Type B pancreatic cell (in vitro differentiated cells): ENCODE measurements around the gene RTN4RL1. TPM values are rescaled to one million over a fixed set of nuclear protein-coding genes. Genes with fewer than 3 reads are reported as not detected.
A peak's percentile ranks its signal among the peaks of the same experiment; 100 is the strongest.
"Not testable (repeated sequence)": the region's sequence is repeated elsewhere in the genome, so short reads cannot be mapped to it uniquely, and the experiment has no call there.

Experiments
- DNase-seq: peaks from one replicate; pipeline ENCODE4 v3.0.0; 2021; ENCODE audit warnings: mixed read lengths; ENCODE audit not compliant: unreplicated experiment; ENCODE audit errors: extremely low spot score
- H3K27ac Mint-ChIP-seq: 2 replicates; pipeline ENCODE4 v1.8.0; 2021; ENCODE audit warnings: mild to moderate bottlenecking, mixed read lengths
- H3K27me3 Mint-ChIP-seq: 2 replicates; pipeline ENCODE4 v1.8.0; 2021; ENCODE audit warnings: mixed read lengths
- H3K36me3 Mint-ChIP-seq: 2 replicates; pipeline ENCODE4 v1.8.0; 2021; ENCODE audit warnings: mixed read lengths
- H3K4me1 Mint-ChIP-seq: one replicate; pipeline ENCODE4 v1.8.0; 2021; ENCODE audit warnings: mixed read lengths; ENCODE audit not compliant: unreplicated experiment
- H3K4me3 Mint-ChIP-seq: 2 replicates; pipeline ENCODE4 v1.8.0; 2021; ENCODE audit warnings: mild to moderate bottlenecking, mixed read lengths
- H3K9me3 Mint-ChIP-seq: 2 replicates; pipeline ENCODE4 v1.8.0; 2021; ENCODE audit warnings: mixed read lengths
- CTCF ChIP-seq: fragments of 200-600 bp; sonication (generic); conservative IDR thresholded peaks from 2 replicates; pipeline ENCODE4 v1.5.0; 2021; ENCODE audit warnings: antibody characterized with exemption, mild to moderate bottlenecking
- microRNA-seq: library from miRNA; unstranded; fragments of <30 nt; microRNA quantifications from one replicate; pipeline ENCODE4, GENCODE V29; 2020
- total RNA-seq: library from RNA; stranded (reverse); gene quantifications from 2 replicates; pipeline ENCODE4 v1.2.1, GENCODE V29; 2021; ENCODE audit warnings: low replicate concordance

Gene RTN4RL1
- total RNA-seq, 1 donor from 2014 or later, result 1.7 TPM

- Mint-ChIP-seq H3K27me3 (no peaks in the 10 kb centered on the region), H3K36me3 (peaks cover 16% of the 10 kb centered on the region), H3K4me3 (no peak overlapping the region), H3K9me3 (no peaks in the 10 kb centered on the region), H3K4me1 (no peaks in the 10 kb centered on the region), H3K27ac (no peak overlapping the region)
- DNase-seq, result no peak
- no peak for TF ChIP-seq CTCF
These were observed 128.7 kb downstream of the RTN4RL1 start for GRCh38 chr17:1896243-1897104.

- not testable (repeated sequence) for DNase-seq, H3K4me1 Mint-ChIP-seq, H3K27ac Mint-ChIP-seq, H3K4me3 Mint-ChIP-seq, H3K9me3 Mint-ChIP-seq, H3K27me3 Mint-ChIP-seq
- peaks cover 20% of the 10 kb centered on the region for H3K36me3 Mint-ChIP-seq
These were observed 129.7 kb downstream of the RTN4RL1 start for GRCh38 chr17:1895479-1895878.

GRCh38 chr17:1894753-1895339, 130.3 kb downstream of the RTN4RL1 start:
- no peak for DNase-seq
- H3K27me3 Mint-ChIP-seq, result no peaks in the 10 kb centered on the region
- H3K36me3 Mint-ChIP-seq, result peaks cover 20% of the 10 kb centered on the region
- no peak for TF ChIP-seq CTCF
- no peaks in the 10 kb centered on the region for H3K4me1 Mint-ChIP-seq
- no peak overlapping the region for H3K4me3 Mint-ChIP-seq
- H3K27ac Mint-ChIP-seq, result no peak overlapping the region
- H3K9me3 Mint-ChIP-seq, result no peaks in the 10 kb centered on the region

- H3K9me3 Mint-ChIP-seq, result peaks cover 2% of the 10 kb centered on the region
- H3K4me3 Mint-ChIP-seq, result no peak overlapping the region
- no peaks in the 10 kb centered on the region for H3K27me3 Mint-ChIP-seq
- peaks cover 17% of the 10 kb centered on the region for H3K36me3 Mint-ChIP-seq
- no peaks in the 10 kb centered on the region for H3K4me1 Mint-ChIP-seq
- DNase-seq, result no peak
- H3K27ac Mint-ChIP-seq, result no peak overlapping the region
- no peak for TF ChIP-seq CTCF
These were observed 134.2 kb downstream of the RTN4RL1 start for GRCh38 chr17:1890758-1891450.

GRCh38 chr17:1888741-1889140, 136.4 kb downstream of the RTN4RL1 start:
- Mint-ChIP-seq H3K27me3 (no peaks in the 10 kb centered on the region), H3K27ac (no peak overlapping the region), H3K9me3 (peaks cover 8% of the 10 kb centered on the region), H3K4me1 (no peaks in the 10 kb centered on the region), H3K36me3 (peaks cover 29% of the 10 kb centered on the region), H3K4me3 (no peak overlapping the region)
- no peak for TF ChIP-seq CTCF
- no peak for DNase-seq

Small RNA genes lying within 50 kb of the gene (microRNA-seq; reads per million reads assigned to microRNA genes)
- gene MIR132, result 290 reads per million, percentile 72 among the genes with 10 or more reads in this experiment
- 16.8 reads per million, percentile 40 among the genes with 10 or more reads in this experiment for gene MIR212

Other genes with a start within 250 kb of the RTN4RL1 start
- 18.0 and 22.5 TPM in 2 replicates for gene SMYD4, start 195.4 kb downstream of the RTN4RL1 start, total RNA-seq
- 91.5 and 129 TPM in 2 replicates for gene RPA1, start 195.3 kb downstream of the RTN4RL1 start, total RNA-seq
- gene DPH1, start 4.8 kb upstream of the RTN4RL1 start, total RNA-seq, result 41.5 and 57.1 TPM in 2 replicates
- 27.8 and 42.7 TPM in 2 replicates for gene OVCA2, start 16.7 kb upstream of the RTN4RL1 start, total RNA-seq
- 3.4 and 21.6 TPM in 2 replicates for gene HIC1, start 29.8 kb upstream of the RTN4RL1 start, total RNA-seq